Measurements from ENCODE around the gene ARHGAP15. TPM values are rescaled to one million over a fixed set of nuclear protein-coding genes. Genes with fewer than 3 reads are reported as not detected.

ARHGAP15 gene
- not detected in 2 replicates for total RNA-seq

GRCh38 chr2:143128681-143129580 lies at the start of gene ARHGAP15:
ARHGAP15 (plus strand) TSS chr2:143129419.

Data from smooth muscle cell of the umbilical artery (primary cell).